Islet precursor cell (in vitro differentiated cells): ENCODE measurements around the gene PRPF19.

Experiments
- DNase-seq: peaks from one replicate; pipeline ENCODE4 v3.0.0-alpha.2; 2018

PRPF19 gene

DNA sequence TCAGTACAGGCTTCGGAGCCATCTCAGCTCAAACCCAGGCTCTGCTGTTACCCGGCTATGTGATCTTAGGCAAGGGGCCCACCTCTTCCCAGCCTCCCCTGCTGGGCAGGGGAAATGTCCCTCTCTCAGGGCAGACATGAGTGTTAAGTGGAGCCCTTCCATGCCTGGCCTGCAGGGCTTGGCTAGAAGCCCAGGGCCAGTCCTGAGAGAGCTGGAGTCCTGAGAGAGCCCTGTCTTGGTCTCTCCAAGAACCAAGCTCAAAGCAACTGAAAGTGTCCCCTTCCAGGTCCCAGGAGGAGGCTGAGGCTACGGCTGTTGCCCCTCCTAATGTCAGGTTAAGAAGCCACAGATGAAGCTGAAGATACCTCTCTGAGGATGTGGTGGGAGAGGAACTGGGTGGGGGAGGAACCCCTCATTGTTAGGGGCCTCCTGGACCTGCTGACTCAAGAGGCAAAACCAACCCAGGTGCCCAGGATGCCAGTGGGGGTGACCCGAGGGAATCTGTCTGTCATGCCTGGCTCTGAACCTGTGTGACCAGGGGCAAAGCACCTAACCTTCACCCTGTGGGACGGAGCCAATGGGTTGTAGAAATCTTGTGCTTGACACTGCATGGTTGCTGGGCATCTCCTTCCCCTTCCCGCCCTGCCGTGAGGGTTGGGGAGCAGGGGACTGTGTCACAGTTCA, 34.9 kb downstream of the PRPF19 start:
- peak; percentile 46 for DNase-seq

- DNase-seq = no peak
Measured at GRCh38 chr11:60870733-60871377, 35.5 kb downstream of the PRPF19 start.

DNA sequence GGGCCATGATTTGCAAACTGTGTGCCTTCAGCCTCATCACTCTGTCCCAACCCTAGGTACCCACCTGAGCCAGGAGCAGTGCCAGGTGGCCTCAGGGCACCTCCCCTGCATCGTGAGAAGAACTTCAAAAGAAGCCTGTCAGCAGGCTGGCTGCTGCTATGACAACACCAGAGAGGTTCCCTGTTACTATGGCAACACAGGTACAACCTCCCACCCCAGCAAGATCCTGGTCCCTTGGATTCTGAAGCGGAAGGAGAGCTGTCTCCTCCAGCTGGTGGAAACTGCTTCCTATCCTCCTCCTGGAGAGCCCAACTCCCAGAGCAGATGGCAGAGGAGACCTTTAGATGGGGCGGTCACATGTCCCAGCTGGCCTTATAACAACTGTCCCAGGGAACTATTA, 36.1 kb downstream of the PRPF19 start:
- DNase-seq = no peak

GRCh38 chr11:60869451-60869825, 36.9 kb downstream of the PRPF19 start:
- DNase-seq = no peak

DNA sequence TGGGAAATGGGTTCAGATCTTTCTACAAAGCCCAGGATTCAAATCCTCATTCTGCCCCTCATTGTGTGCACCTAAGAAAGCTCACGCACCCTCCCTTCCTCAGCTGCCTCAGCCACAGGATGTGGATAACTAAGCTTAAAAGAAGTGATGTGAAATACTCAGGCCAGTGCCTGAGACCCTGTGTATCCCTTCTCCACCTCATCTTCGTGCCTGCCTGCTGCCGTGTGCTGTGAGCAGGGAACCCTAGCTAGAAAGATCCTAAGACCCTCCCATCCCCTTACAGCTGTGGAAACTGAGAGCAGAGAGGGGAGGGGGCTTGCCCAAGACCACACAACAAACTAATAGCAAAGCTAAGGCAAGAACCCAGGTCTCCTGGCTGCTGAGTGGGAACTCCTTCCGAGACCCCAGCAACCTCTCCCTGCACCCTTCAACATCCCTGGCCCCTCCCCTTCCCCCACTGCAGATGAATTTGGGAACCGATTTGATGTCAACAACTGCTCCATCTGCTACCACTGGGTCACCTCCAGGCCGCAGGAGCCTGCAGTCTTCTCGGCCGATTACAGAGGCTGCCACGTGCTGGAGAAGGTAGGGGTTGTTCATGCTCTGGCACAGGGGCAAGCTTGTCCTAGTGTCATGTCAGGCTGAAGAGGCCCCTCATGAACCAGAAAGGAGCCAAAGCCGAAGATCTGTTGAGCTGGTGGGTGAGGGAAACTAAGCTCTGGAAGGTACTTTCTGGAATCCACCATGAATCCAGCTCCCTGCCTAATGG, 37.5 kb downstream of the PRPF19 start:
- DNase-seq = no peak

GRCh38 chr11:60867871-60868681, 38.3 kb downstream of the PRPF19 start:
- DNase-seq = no peak

GRCh38 chr11:60866911-60867870, 39.2 kb downstream of the PRPF19 start, which contains the start of gene ZP1:
Gene ZP1, plus strand, starts transcription at chr11:60867542. Its CDS starts 20 bp downstream, at chr11:60867562.
- DNase-seq = peak; percentile 74

GRCh38 chr11:60864856-60865513, 41.4 kb downstream of the PRPF19 start:
- no peak for DNase-seq

DNA sequence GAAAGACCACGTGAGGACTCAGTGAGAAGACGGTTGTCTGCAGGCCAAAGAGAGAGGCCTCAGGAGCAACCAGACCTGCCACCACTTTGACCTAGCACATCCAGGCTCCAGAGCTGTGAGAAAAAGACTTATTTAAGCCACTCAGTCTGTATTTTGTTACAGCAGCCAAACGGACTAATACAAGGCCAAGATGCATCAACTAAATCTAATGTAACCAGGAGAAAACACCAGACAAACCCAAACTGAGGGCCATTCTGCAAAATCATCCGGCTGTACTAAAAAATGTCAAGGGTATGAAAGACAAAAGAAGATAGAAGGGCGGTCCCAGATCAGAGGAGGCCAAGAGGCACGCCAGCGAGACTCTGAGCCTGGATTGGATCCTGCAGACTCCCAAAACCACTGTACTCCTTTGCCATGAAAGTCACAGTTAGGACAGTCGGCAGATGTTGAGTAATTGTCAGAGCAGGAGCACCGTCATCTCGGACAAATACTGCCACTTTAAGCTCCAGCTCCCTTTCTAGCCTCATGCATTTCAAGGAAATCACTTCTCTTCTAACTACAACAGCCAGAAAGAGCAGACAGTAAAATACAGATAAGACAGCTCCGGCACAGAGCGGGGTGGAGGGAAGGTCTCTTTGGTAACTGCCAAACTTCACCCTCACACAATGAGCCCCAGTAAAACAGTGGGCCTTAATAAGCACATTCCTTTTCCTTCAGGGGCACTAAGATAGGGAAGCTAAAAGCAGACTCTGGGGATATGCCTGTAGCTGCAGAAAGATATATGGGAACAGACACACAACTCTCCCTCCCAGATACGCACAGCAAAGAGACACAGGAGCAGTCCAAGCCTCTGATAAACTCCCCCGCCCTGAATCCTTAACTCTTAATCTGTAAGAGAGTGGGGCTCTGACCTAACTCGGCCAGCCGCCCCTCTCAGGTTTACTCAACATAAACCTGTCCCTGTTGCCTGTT, 42.5 kb downstream of the PRPF19 start:
- no peak for DNase-seq

DNA sequence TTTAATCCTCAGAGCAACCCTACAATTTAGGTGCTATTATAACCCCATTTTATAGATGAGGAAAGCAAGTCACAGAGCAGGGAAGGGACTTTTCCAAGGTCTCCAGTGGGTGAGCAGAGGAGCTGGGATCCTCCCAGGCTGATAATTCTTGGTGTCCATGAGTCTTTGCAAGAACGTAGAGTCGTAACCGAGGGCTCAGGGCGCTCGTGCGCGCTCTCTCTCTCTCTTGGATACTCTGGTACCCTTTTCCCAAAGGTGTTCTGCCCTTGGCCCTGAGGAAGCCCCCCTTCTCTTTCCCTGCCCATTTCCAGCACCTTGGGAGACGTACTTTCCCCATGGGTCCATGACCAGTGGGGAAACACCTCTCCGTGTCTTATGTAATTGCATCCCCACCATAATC, 44.2 kb downstream of the PRPF19 start:
- DNase-seq = no peak

DNA sequence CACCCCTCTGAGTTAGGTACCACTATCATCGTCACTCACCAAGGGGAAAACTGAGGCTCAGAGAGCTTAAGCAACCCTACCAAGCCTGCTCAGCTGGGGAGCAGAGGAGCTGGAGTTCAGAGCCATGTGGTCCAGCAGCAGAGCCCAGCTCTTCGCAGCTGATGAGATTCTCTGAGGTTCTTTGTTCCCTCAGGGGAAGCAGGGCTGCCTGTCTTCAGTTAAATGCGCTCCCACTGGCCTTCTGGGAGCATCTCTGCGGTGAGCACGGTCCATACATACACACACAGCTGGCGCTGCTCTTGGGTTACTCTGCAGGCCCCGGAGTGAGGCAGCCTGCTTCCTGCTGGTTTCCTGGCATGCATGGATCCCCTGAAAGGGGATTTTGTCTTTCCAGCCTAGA, 45.4 kb downstream of the PRPF19 start:
- no peak for DNase-seq

GRCh38 chr11:60859616-60860250, 46.7 kb downstream of the PRPF19 start:
- no peak for DNase-seq

- DNase-seq = no peak
Measured at GRCh38 chr11:60858731-60859464, 47.5 kb downstream of the PRPF19 start.

- no peak for DNase-seq
Measured at GRCh38 chr11:60858236-60858635, 48.1 kb downstream of the PRPF19 start.

- no peak for DNase-seq
Measured at GRCh38 chr11:60857378-60858232, 48.8 kb downstream of the PRPF19 start.

GRCh38 chr11:60855726-60856633, 50.4 kb downstream of the PRPF19 start, which contains the start of gene PTGDR2:
Gene PTGDR2, minus strand, starts transcription at chr11:60855950. Its CDS starts 2,228 bp downstream, at chr11:60853722.
- no peak for DNase-seq
